Measurements from ENCODE around the gene PDZD11.

- TF ChIP-seq CTCF (IDR thresholded peaks at IDR 0.05; ENCODE audit: low read depth, low read length, poor library complexity, severe bottlenecking), result no peak
- no peak for TF ChIP-seq EZH2phosphoT487 (IDR thresholded peaks at IDR 0.05; ENCODE audit: borderline replicate concordance, low read length)
Observed at GRCh38 chrX:70253377-70254062, 36.2 kb downstream of the PDZD11 start.

All from DOHH2 (cell line).